Heart right ventricle (tissue), 16 donors: ENCODE results near the gene HOXA6. TPM values are rescaled to one million over a fixed set of nuclear protein-coding genes. Genes with fewer than 3 reads are reported as not detected.

Source experiments
- ATAC-seq, 8 donors: fragments of 200-7000 bp; cut with Tn5 transposase; one replicate each; pipeline ENCODE4 v1.9.1; 2020; ENCODE audit warnings: mild to moderate bottlenecking in 8 of 8, moderate library complexity in 8 of 8, moderate number of reproducible peaks in 1 of 8
- DNase-seq, 2 donors: peaks; one replicate each; pipeline ENCODE4 v3.0.0-alpha.2; 2020
- H3K27ac ChIP-seq, 10 donors: fragments of 200-600 bp; sonication (generic) in 2 of 10; one replicate each; pipeline versions ENCODE4 v1.5.0 to v1.8.0; 2020 to 2022; ENCODE audit warnings: mild to moderate bottlenecking in 3 of 10
- H3K27me3 ChIP-seq, 7 donors: fragments of 200-600 bp; one replicate each; pipeline ENCODE4 v1.8.0; 2021 to 2022; ENCODE audit warnings: mild to moderate bottlenecking in 2 of 7
- H3K36me3 ChIP-seq, 9 donors: fragments of 200-600 bp; sonication (generic) in 1 of 9; one replicate each; pipeline versions ENCODE4 v1.5.0 to v1.8.0; 2020 to 2022; ENCODE audit warnings: mild to moderate bottlenecking in 2 of 9
- H3K4me1 ChIP-seq, 9 donors: fragments of 200-600 bp; sonication (generic) in 1 of 9; one replicate each; pipeline versions ENCODE4 v1.5.0 to v1.8.0; 2020 to 2022; ENCODE audit warnings: mild to moderate bottlenecking in 4 of 9
- H3K4me3 ChIP-seq, 10 donors: fragments of 200-600 bp; sonication (generic) in 2 of 10; one replicate each; pipeline versions ENCODE4 v1.5.0 to v1.8.0; 2020 to 2022; ENCODE audit warnings: mild to moderate bottlenecking in 7 of 10, moderate library complexity in 2 of 10
- H3K9me3 ChIP-seq, 11 donors: fragments of 200-600 bp in 10 of 11; sonication (generic) in 2 of 11; one replicate each; pipeline versions ENCODE4 v1.5.0 to v1.8.0; 2013 to 2022; ENCODE audit warnings: mild to moderate bottlenecking in 2 of 11, control low read depth in 1 of 11, moderate library complexity in 1 of 11
- CTCF ChIP-seq, 9 donors: fragments of 200-600 bp; sonication (generic) in 2 of 9; IDR thresholded peaks; one replicate each; pipeline versions ENCODE4 v1.5.0 to v1.8.0; 2021 to 2022; ENCODE audit warnings: antibody characterized with exemption in 9 of 9, mild to moderate bottlenecking in 5 of 9, moderate library complexity in 1 of 9
- WGBS, 2 donors: extraction: QIAGEN DNeasy Blood & Tissue Kit; methylation state at CpG; one replicate each; pipeline ENCODE4 v1.1.7; 2013; ENCODE audit warnings: inconsistent platforms in 1 of 2; 5-methylcytosine and 5-hydroxymethylcytosine counted together
- intact Hi-C, 10 donors: fragments of 100-400 bp; cut with DNase I; formaldehyde crosslinking; loops; one replicate each; pipeline versions ENCODE4 v1.11.1 to v1.14.2; 2022
- polyA plus RNA-seq, 2 donors: library from polyadenylated mRNA; stranded (reverse); fragments of 200-250 nt; gene quantifications; one replicate each; pipeline ENCODE4 v1.2.3, GENCODE V29; 2013
- total RNA-seq, 10 donors: library from RNA; stranded (reverse); fragmentation: NEBNext Ultra II Directional in 3 of 10; extraction: Animal tissue kit (Norgen Biotek cat#: 25700) in 3 of 10; gene quantifications; one replicate each; pipeline versions ENCODE4 v1.2.1 to v1.2.4, GENCODE V29; 2021 to 2023
- donor health status: Arrhythmogenic right ventricular cardiomyopathy.
- donor health status: ischemic (EF 13 %, LVEDD 7.1; RV severe dilation, severe dysfunction).
- donor health status: healthy with polysubstance abuse.
- donor health status: DM: no; HTN: yes; CAD: no.
- donor health status: DM: no; HTN: no; CAD: no.
- donor health status: ischemic (EF 25% LVEDD 6.9; RV normal size, moderate dysfunction).
- donor health status: ischemic (EF 25% LVEDD 5.7; RV mildly dilated, moderate dysfunction).
- donor health status: healthy.
- donor health status: DM: yes; HTN: yes; CAD: no.
- donor health status: Ischemic cardiomyopathy.
- donor health status: ischemic (EF 35%, LVEDD 5.7; RV mildly dilated, moderate dysfunction).
- donor health status: nonischemic (EF 11% LVEDD 7.7; RV severe dilation, severe dysfunction).
- donor health status: DM: yes; HTN: yes; CAD: no.
- donor health status: PGD.
- donor health status: ischemic (EF 29% LVEDD 5.4; RV normal size, mild dysfunction).
- donor health status: nonischemic (EF 23%, LVEDD 6.1; RV moderate dilation, normal function).

Gene HOXA6
- total and polyA plus RNA-seq, 12 donors: not detected

DNA sequence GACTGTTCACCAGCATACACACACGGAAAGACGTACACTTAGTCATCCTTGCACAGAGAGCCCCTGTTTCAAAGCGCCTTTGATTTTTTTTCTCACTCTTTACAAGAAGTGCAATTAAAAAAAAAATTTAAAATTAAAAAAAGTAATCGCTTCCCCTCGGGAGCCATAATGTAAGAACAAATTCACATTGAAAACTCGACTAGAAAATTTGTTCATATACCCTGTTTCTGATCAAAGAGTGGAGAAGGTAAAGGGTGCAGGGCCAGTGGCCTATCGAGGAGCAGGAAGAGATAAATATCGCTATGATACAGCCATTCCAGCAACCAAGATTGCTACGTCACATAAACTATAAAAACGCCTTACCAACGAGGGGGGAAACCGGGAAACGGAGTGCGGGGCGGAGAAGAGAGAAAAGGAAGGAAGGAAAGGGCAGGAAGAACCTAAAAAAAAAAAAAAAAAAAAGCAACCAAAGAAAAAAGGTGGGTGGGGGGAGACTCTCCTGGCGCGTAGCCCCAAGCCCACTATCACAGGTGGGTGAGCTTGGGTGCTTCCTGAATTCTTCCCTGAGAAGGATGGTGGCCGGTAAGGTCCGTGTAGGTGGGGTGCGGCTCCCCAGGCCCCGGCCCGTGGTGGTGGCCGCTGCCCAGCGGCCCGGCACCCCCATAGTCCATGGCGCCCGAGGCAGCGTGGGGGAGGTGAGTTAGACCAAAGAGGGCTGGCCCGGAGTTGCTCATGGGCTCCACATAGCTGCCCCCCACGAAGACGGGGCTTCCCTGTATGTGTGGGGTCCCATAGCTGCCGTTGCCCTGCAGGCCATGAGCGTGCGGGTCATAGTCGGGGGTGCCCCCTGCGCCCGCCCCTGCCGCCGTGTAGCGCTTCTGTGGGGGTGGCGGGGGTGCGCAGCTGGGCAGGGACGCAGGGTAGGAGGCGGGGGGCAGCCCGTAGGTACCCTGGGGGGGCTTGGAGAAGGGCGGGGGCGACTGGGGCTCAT, 39.9 kb downstream of the HOXA6 start:
- ATAC-seq (no peak), DNase-seq (no peak)
- Histone ChIP-seq H3K36me3 (no peaks in the 10 kb centered on the region), H3K9me3 (no peaks in the 10 kb centered on the region), H3K27ac (peak overlapping the region in 6 of 10 donors; percentile 19 to 86 (median 52)), H3K27me3 (peaks cover 26 to 100% (median 100%) of the 10 kb centered on the region in 7 donors), H3K4me3 (peak overlapping the region in 6 of 10 donors; percentile 8 to 45 (median 22)), H3K4me1 (peaks cover 0 to 41% (median 5%) of the 10 kb centered on the region in 9 donors)
- 10 to 16% methylated on average over 47 of the region's 47 CpGs for WGBS, 2 donors
- intact Hi-C loops: no loop called here
- TF ChIP-seq CTCF (IDR thresholded peaks at IDR 0.05): no peak

DNA sequence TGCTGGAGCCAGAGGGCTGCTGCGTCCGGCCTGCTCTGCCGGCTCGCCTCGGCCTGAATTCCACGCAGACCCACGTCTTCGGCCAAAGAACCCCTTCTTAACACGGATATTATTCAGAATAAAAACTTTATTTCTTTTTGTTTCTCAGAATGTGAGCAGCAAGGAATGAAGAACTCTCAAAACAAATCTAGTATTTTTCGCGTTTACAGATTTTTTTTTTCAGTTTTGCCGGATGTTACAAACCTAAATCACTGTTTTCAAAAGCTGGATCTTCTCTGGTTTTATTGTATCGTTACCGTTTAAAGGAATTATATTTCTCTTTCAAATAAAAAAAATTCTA, 40.7 kb downstream of the HOXA6 start:
- DNase-seq: no peak
- WGBS, 2 donors: 17 to 23% methylated on average over 14 of the region's 14 CpGs
- H3K36me3 ChIP-seq: no peaks in the 10 kb centered on the region
- peak overlapping the region in 7 of 10 donors; percentile 19 to 86 (median 58) for H3K27ac ChIP-seq
- peak overlapping the region in 7 of 10 donors; percentile 10 to 45 (median 25) for H3K4me3 ChIP-seq
- no peaks in the 10 kb centered on the region for H3K9me3 ChIP-seq
- peaks cover 33 to 100% (median 100%) of the 10 kb centered on the region in 7 donors for H3K27me3 ChIP-seq
- intact Hi-C loops: no loop called here
- peaks cover 0 to 47% (median 6%) of the 10 kb centered on the region in 9 donors for H3K4me1 ChIP-seq
- TF ChIP-seq CTCF (IDR thresholded peaks at IDR 0.05): no peak
- ATAC-seq: no peak

DNA sequence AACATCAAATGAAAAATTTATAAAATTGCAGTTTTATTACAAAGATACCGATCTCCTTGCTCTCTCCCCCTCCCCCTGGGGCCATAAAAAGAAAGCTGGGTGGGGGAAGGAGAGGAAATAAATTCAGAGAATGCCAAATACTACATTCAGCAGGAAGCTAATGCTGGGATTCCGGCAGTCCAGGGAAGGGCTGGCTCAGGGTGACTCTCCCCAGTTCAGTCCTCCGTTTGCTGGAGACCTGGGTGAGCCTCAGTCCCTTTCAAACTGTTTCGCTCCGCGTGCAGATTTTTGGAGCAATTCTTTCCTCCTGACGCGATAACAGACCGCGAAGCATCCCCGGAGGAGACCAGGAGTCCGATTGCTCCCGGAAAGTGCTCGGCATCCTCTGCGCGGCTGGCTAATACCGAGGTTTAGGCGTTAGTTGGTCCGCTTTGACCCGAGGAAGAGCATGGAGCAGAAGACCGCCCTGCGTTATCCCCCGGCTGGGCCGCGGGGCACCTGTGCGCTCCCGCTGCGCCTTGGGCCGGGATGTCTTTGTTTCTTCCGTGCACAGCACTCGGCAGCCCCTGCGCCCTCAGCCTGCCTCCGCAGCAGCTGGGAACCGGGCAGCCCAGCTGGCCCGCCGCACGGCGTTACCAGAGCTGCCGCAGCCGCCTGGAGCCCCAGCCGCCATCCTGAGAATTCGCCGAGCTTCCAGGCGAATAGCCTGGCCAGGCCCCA, 41.2 kb downstream of the HOXA6 start:
- no peak for TF ChIP-seq CTCF (IDR thresholded peaks at IDR 0.05)
- WGBS, 2 donors: 5 to 13% methylated on average over 44 of the region's 44 CpGs

More for the DNA sequence above, 41.2 kb downstream of the HOXA6 start:
- intact Hi-C loops: no loop called here
- H3K36me3 ChIP-seq: no peaks in the 10 kb centered on the region
- peaks cover 0 to 53% (median 8%) of the 10 kb centered on the region in 9 donors for H3K4me1 ChIP-seq
- DNase-seq: no peak
- peak in 1 of 8 donors; percentile 20 for ATAC-seq
- peak overlapping the region in 7 of 10 donors; percentile 19 to 86 (median 58) for H3K27ac ChIP-seq
- H3K9me3 ChIP-seq: no peaks in the 10 kb centered on the region
- peak overlapping the region in 7 of 10 donors; percentile 10 to 45 (median 25) for H3K4me3 ChIP-seq
- H3K27me3 ChIP-seq: peaks cover 33 to 100% (median 100%) of the 10 kb centered on the region in 7 donors
